NCI-H2227 treated with DMSO at 0.1 percent for 48 hours (cell line): ENCODE data around the gene BBX.
A peak's percentile ranks its signal among the peaks of the same experiment; 100 is the strongest.

Source experiments
- DNase-seq: peaks from one replicate; lab custom pipeline; 2025; lab: John Stamatoyannopoulos, UW

The BBX gene

DNA sequence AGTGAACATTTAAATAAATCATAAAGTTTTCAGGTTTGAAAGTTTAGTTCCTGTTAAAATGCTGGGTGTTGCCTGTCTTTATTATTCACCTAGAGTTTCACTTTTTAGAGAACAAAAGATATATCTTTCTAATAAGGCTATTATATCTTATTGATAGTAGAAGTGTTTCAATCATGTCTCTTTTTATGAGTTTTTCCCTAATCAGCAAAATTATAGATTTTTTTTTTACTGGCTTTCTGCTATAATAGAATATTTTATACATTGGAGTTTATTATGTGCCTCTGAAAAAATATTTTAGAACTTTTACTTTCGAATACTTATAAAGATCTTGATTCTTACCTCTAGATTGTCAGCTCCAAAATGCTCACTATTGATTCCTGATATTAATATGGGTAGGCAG, 131.5 kb downstream of the BBX start:
- no peak for DNase-seq

DNA sequence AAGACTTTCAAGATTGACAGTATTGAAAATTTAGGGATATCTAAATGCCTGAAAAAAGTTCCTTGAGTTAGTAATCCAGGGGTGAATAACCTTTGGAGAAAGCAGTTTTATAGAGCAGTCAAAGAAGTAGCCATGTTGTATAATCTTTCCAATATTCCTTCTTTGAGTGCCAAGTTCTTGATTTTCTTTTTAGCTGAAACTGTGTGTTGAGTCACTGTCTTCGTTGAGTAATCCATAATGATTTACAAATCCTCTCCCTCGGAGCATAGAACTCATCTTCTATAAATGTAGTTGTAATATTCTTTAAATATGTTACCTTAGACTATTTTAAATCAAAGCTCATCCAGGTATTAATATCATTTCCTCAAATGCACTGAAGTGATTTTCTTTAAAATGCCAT, 135.2 kb downstream of the BBX start:
- DNase-seq: no peak

DNA sequence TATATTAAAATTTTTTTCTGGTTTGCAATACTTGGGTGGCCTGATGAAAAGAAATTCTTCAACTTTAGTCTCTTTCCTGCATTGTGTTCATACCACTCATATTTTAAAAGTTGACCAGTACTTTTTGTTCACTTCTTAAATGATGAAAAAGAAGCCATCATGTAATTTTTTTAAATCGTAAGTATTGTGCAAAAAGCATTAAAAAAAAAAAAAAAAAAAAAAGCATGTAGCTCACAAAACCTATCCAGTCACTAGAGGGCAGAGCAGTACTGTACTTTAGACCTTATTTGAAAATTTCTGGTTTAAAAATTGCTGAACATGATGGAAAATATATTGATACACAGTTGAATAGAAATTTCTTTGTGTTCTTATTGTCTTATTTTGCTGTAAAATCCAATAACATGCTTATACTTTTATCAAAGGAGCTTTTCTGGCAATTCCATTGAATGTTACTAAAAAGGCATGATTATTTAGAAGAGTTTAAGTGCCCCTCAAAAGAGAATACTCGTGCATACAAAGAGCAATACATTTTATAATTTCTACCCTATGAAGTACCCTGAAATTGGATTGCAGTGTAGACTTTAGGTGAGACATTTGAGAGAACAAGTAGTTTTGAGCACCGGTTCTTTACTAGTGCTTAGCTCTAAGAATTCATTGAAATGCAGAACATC, 137.7 kb downstream of the BBX start:
- peak; percentile 20 for DNase-seq

DNA sequence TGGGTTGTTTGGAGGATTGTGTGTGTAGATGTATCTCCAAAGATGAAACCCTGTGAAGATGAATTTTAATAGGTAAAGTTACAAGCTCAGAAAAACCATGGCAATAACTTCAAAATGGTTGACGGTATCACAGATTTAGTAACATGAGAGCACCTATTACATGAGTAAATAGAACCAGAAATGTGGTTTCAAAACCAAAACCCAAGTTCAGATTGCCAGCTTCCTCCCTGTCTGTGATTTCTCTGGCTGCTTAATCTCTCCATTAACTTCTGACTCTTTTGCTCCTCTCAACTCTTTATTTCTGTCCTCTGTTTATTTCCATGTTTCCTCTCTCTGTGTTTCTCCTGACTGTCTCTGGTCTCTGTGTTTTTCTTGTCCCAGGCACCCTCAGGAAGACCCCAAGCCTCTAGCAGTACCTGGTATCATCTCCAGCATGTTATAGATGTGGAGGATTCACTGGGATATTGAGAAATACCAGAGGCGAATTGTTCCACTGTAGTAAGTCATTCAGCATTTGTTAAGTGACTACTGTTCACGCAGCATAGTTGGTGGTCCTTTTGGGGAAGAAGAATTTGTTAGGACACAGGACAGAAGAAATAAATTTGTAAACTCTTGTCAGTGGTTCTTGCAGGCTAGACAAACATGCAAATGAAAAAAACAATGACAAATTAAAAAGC, 138.8 kb downstream of the BBX start:
- no peak for DNase-seq

DNA sequence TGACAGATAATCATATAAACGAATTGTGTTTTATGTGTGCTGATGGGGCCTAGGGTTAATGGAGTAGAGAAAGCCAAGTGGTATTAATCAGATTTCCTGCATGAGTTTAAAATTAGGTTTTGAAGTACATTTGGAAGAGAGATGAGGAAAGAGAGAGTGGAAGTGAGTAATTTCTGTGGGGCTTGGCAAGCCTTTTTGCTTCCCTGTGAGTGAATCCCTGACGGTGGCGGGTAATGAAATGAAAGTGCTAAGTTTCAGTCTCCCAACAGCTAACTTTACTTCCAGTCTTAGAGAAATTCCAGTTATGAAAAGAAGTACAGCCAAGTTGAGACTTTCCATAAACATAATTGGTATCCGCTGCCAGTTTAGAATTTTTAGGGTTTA, 139.4 kb downstream of the BBX start:
- no peak for DNase-seq

DNA sequence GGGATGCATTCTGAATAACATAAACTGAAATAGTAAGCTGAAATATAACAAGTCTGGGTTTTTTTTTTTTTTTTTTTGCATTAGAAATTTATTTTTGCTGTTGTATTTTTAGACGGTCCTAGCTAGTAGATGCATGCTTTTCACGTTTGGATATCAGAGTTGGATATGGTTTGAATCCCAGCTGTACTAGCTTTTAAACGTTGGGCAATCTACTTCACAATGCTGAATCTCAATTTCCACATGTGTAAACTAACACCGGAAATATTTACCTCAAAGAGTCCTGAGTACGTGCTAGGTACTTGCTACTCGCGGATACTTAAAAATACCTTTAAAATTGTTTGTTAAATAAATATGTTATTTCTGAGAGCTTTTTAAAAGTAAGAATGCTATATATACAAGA, 139.8 kb downstream of the BBX start:
- no peak for DNase-seq

DNA sequence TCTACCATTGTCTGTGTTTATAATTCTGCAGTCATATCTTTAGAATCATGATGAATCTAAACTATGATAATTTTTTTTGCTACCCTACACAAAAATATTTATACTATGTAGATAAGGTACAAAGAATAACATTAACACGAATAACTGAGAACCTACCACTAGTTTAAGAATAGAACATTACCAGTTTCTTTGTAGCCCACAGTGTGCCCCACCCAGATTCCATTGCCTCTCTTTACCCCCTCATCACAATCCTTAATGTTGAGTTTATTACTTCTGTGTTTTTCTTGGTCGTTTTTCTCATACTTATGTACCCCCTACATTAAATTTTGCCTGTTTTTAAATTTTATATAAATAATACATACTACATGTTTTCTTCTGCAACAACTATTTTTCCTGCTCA, 140.5 kb downstream of the BBX start:
- no peak for DNase-seq

DNA sequence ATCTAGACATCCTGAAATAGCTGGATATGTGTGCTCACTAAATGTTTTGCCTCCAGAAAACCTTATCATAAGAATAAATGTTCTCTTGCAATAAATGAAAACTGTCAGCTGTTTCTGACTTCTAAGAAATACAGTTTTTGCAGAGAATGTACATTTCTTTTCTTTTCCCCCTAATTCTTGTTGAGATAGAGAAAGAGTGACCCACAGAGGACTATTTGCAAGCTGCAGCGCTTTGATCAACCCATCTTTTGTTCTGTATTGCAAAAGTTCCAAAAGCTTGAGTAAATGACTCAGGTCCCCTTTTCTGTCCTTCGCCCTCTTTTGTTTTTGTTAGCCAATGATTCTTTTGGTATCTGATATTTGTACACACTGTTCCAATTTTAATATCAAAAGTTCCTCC, 141.9 kb downstream of the BBX start:
- no peak for DNase-seq

DNA sequence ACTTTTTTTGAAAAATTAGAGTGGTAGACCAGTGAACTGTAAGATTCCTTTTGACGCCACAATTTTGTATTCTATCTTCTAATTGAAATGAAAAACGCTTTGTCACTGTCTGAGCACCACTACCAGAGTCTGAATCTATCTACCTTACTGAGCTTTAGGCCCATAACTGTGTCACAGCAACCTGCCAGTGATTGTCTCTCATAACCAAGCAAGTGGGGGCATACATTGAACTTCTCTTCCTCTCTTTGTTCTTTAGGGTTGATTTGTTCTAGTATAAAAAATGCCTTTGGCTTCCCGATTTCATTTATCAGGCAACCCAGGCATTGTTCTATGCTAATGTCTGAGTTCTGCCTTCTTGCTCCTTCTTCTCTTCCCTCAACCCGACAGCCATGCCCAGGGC, 142.6 kb downstream of the BBX start:
- DNase-seq: no peak

DNA sequence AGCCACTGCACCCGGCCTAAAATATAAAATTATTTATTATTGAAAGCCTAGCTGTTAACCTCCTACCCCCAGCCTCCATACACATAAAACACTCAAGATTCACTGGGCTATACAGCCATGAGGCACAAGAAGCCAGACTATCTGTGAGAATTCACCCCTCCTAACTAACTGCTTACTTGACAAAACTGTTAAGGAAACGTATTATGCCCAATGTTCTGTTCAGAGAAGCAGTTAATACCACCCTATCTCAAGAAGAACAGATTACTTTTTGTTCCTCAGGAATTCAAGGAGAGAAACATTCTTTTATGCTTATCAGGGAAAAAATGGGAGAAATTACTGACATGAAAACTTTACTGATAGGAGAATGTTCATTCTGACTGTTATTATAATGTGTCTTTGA, 144.1 kb downstream of the BBX start:
- no peak for DNase-seq

DNA sequence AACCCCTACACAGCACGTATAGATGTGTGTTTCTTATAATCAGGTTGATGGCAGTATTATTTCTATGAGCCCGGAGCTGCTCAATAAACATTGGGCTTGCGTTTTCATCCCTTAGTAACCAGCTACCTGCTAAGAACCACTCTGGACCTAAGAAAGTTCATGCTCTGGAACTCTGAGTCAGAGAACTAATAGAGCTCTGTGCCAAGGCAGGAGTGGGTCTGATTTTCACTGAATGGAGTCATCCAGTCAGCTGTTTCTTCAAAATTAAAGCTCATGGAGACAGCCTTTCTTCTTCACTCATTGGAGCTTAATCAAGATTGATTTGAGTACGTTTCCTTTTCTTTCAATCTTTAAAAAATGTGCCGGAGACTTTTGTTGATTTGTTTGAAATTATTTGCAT, 145.7 kb downstream of the BBX start:
- no peak for DNase-seq

DNA sequence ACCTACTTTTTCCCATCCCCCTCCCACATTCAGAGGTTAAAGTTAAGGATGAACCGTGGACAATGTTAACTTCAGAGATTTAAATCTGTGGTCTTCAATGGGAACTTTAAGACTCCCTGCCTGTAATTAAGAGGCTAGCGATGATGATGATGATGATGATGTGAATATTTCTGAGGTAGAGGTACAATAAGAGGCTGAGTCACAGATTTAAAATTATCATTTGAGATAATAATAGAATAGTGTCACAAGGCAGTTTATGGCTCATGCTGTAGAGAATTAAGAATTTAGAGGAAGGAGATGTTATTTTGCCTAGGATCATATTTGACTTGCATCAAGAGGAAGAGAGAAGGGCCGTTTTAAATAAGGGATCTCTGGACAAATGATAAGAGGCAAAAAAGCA, 146.2 kb downstream of the BBX start:
- no peak for DNase-seq

DNA sequence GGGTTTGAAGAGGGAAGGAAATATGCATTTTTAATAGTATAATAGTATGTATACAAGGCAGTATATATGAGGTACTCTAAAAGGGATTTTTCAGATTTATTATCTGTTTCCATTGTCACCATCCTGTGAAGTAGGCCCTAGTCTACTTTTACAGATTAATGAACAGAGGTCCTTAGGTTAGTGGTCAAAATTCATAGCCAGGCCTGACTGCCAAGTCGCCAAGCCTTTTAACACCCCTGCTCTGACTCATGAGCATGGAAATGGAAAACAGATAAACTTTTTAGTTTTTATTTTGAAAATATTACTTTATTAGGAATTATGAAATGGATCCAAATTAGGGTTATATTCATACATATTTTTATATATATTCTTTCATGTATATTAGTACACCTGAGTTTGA, 146.9 kb downstream of the BBX start:
- no peak for DNase-seq

DNA sequence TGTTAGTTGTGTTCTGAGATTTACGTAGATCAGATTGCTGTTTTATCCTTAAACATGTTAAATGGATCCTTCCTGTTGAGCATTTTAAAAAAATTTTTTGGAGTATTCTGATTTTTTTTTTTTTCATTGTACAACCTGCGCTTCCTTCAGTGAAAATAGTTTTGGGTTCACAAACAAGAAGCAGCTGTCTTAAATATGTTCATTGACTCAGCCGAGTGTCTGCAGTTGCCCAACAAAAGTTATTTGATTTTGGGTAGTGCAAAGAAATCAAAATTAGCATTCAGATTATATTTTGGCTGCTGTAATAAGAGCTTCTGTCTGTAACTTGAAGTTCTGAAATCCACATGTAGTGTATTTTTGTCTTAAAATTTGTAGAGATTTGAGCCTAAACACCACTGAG, 148.2 kb downstream of the BBX start:
- no peak for DNase-seq

DNA sequence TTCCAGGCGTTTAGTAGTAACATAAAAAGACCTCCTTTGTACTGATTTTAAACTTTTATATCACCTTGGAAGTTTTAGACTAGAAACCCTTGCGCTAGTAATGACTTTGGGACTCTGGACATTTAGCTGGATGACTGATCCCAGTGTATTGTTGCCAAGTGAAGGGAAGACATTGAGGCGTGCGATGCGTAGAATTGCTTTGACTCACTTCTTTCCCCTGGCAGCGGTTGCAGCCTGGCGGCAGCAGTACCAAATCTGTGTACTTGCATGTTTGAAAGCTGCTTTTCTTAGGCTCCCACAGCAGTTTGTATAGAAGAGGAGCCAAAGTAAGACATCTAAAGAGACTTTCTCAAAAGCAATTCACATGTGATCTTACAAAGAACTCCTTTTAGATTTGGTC, 151.6 kb downstream of the BBX start:
- DNase-seq: no peak

DNA sequence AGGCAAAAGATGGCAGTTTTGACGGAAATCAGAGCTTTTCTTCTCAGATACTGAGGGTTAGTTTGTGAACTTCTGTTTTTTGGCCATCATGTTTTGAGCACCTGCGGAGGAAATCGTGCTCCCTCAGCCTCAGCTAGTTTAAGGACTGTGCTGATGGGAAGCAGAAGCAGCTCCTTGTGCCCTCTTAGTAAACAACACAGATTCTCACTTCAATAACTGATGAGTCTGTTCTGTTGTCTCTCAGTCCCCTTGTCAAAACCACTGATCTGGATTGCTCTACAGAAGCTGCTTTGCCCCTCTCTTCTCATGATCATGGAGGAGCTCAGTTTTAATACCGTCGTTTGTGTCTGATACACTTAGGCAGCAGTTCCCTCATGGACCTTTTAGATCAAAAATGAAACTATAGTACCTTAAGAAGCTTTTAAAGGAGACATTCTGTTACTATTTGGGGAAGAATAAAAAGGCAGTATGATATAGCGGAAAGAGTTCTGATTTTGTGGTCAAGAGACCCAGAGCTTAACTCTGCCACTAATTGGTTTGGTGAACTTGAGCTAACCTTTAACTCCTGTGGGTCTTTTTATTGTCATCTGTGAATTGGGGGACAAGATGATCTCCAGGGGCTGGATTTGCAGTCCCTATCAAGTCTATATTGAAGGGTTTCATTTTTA, 152.6 kb downstream of the BBX start:
- no peak for DNase-seq

DNA sequence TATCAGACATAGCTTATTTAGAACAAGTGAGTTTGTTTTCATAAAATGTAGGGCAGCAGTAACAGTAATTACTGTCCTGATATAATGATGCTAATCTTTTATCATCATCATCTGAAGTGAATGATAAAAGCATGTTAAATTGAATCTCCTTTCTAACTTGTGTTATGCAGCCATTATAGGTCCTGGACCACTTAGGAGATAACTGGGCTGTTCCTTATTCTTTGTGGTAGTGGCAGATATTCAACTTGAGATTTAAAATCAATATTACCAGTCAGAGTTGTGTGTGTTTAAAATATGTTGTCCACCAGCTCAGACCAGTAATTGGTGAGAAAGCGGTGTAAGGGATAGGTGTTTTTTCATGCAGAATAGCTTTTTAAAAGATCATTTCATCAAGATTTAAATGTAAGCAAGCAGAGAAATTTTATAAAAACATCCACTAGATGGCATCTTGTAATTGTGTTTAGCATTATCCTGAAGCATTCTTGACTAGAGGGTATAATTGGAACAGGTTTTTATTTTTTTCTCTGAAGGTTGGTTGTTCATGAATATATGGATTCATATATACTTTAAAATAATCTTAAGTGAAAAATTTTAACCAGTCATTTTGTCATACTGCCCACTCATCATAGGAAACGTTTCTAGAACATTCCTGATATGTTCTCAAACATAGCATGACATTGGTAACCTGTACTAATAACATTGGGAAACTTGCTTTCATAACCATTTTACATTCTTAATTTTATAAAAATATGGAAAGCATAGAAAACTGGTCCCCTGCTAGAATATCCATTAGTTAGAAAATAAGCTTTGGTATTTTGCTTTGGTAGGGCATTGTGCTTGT, 153.9 kb downstream of the BBX start:
- DNase-seq: peak; percentile 13

DNA sequence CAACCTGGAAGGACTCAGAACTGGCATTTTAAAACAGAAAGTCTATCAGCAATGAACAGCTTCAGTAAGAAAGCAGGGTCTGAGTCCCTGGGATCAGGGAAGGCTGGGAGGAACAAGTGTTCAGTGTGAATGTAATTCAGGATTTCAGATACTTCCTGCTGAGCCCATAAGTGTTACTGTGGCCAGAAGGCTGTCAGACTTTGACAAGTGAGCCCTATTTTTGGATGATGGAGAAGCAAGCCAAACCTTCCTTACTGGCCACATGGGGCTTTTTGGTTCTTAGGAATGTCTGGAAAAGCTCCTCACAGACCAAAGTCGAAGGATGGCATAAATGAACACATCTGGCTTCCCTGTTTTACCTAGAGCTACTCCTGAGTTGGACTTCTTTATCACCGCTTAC, 157.2 kb downstream of the BBX start:
- no peak for DNase-seq

DNA sequence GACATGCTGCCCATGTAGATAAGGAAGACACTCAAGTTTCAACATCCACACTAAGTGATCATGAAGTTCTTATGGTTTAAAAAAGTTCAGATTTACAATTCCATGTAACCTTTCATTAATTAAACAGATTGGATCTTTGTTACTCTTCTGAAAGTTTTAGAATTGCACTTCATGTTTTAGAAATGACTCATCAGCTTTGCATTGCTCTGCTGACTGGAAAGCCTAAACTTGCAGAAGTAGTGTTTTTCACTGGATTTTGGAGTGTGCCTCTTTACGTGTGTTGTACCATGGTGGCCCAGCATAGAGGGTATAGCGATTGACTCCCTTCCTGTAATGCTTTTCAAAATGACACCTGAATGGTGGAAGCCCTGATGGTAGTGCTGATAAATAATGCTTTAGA, 157.9 kb downstream of the BBX start:
- DNase-seq: no peak

DNA sequence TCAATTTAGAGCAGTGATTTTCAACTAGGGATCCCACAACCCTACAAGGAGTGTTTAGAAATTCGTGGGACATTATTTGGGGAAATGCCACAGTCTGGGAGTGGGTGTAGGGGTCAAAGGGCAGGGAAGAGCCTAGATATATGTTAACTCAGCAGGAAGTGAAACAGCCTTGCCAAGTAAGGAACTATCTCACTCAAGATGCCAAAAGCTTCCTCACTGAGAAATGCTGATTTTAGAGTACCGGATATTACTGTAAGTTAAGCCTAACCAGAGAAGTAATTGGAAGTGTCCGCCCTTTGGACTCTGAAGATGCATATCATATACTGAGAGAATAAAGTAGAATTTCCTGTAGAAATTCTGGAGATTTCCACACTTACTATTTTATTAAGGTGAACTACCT, 158.6 kb downstream of the BBX start:
- no peak for DNase-seq

DNA sequence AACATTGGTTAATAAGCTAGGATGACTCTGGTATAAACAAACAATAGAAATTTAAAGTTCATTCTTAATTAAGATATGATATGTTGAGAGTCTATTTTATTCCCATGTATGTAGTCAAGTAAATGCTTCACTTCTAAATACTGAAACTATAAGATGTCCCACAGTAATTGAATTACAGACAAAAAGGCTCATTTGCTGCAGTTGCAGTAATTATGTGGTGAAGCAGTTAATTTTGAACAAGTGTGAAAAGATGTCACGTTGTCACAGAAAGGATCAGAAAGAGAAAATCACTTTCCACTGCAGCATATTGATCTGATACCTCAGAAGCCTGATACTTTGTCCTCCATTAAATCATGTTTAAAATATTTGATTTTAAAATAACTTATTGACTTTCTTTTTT, 159.8 kb downstream of the BBX start:
- no peak for DNase-seq

DNA sequence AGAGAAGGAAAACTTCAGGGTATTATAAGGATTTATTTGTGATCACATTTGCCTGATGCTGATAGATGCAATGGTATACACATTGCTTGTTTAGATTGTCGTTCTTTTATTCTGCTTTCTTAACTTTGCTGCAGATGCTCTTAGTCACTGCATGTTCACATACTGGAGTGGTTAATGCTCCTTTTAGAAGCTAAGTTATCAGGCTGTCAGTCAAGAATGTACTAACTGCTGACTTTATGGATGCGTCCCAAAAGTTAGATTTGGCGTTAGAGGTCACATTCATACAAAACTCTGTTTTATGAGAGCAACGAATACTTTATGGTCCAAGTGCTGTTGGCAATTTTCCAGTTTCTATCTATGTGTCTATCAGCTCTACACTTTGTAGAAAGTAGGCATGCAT, 160.7 kb downstream of the BBX start:
- DNase-seq: no peak

DNA sequence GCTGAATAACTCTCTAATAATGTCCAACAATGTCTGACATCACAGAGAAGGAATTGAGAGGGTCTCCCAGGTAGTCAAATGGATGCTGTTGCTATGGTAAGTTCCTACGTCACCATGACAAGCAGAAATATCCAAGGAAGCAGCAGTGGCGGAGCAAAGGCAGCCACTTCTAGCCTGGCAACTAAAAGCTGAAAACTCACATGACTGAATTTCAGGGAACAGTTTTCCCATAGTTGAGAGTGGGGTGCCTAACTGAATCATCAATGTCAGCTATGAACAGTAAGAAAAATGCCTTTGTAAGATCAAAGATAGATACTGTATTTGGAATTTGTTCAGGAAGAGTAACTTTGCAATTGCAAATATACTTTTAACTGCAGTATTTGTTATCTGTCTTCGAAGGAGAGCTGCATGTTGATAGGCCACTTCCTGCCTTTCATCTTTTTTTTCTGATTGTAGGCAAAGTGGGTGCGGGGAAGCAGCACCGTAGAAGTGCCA, 161.7 kb downstream of the BBX start:
- DNase-seq: no peak
